Ishikawa (cell line): Measurements from ENCODE around the gene CEBPG.

Experiments used
- MAX ChIP-seq: IDR thresholded peaks from 2 replicates; pipeline ENCODE4 v1.6.1; 2012
- TEAD4 ChIP-seq: IDR thresholded peaks from 2 replicates; pipeline ENCODE4 v1.6.1; 2012
- TF ChIP-seq, protein P1 (sequence below): IDR thresholded peaks from 2 replicates; pipeline ENCODE4 v1.6.1; 2012; ENCODE audit warnings: low read depth, mild to moderate bottlenecking
- TF ChIP-seq, protein P2 (sequence below): IDR thresholded peaks from 2 replicates; pipeline ENCODE4 v1.6.1; 2012

- TF ChIP-seq, protein P1, sequence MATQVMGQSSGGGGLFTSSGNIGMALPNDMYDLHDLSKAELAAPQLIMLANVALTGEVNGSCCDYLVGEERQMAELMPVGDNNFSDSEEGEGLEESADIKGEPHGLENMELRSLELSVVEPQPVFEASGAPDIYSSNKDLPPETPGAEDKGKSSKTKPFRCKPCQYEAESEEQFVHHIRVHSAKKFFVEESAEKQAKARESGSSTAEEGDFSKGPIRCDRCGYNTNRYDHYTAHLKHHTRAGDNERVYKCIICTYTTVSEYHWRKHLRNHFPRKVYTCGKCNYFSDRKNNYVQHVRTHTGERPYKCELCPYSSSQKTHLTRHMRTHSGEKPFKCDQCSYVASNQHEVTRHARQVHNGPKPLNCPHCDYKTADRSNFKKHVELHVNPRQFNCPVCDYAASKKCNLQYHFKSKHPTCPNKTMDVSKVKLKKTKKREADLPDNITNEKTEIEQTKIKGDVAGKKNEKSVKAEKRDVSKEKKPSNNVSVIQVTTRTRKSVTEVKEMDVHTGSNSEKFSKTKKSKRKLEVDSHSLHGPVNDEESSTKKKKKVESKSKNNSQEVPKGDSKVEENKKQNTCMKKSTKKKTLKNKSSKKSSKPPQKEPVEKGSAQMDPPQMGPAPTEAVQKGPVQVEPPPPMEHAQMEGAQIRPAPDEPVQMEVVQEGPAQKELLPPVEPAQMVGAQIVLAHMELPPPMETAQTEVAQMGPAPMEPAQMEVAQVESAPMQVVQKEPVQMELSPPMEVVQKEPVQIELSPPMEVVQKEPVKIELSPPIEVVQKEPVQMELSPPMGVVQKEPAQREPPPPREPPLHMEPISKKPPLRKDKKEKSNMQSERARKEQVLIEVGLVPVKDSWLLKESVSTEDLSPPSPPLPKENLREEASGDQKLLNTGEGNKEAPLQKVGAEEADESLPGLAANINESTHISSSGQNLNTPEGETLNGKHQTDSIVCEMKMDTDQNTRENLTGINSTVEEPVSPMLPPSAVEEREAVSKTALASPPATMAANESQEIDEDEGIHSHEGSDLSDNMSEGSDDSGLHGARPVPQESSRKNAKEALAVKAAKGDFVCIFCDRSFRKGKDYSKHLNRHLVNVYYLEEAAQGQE, result no peak
- TF ChIP-seq, protein P2, sequence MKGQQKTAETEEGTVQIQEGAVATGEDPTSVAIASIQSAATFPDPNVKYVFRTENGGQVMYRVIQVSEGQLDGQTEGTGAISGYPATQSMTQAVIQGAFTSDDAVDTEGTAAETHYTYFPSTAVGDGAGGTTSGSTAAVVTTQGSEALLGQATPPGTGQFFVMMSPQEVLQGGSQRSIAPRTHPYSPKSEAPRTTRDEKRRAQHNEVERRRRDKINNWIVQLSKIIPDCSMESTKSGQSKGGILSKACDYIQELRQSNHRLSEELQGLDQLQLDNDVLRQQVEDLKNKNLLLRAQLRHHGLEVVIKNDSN, result no peak
- no peak for TF ChIP-seq TEAD4
- TF ChIP-seq MAX, result no peak
These were observed 49.1 kb downstream of the CEBPG start for GRCh38 chr19:33422369-33423180.
